ENCODE results near the gene OGFOD3.

Gene OGFOD3

GRCh38 chr17:82408288-82408937 lies 10.0 kb downstream of the OGFOD3 start:
- no peak overlapping the region for H3K4me3 ChIP-seq (ENCODE audit: low read depth in 1 of 5, low read length in 5 of 5)
- no peak overlapping the region for H3K27ac ChIP-seq (ENCODE audit: low read depth, low read length)
- H3K9ac ChIP-seq (ENCODE audit: low read length in 5 of 5), result no peak overlapping the region
- no peaks in the 10 kb centered on the region for H3K27me3 ChIP-seq (ENCODE audit: control insufficient read depth in 5 of 5, insufficient read depth in 4 of 5, low read length in 5 of 5)
- no peaks in the 10 kb centered on the region for H3K9me3 ChIP-seq (ENCODE audit: control insufficient read depth in 5 of 5, low read length in 5 of 5)
- H3K36me3 ChIP-seq (ENCODE audit: control insufficient read depth in 5 of 5, insufficient read depth in 5 of 5, low read length in 5 of 5), result peaks cover 0 to 41% (median 24%) of the 10 kb centered on the region in 5 donors
- no peaks in the 10 kb centered on the region for H3K4me1 ChIP-seq (ENCODE audit: control insufficient read depth in 5 of 5, insufficient read depth in 5 of 5, low read length in 5 of 5)

- no peak overlapping the region for H3K4me3 ChIP-seq (ENCODE audit: low read depth in 1 of 5, low read length in 5 of 5)
- no peaks in the 10 kb centered on the region for H3K9me3 ChIP-seq (ENCODE audit: control insufficient read depth in 5 of 5, low read length in 5 of 5)
- peaks cover 0 to 46% (median 28%) of the 10 kb centered on the region in 5 donors for H3K36me3 ChIP-seq (ENCODE audit: control insufficient read depth in 5 of 5, insufficient read depth in 5 of 5, low read length in 5 of 5)
- H3K4me1 ChIP-seq (ENCODE audit: control insufficient read depth in 5 of 5, insufficient read depth in 5 of 5, low read length in 5 of 5), result no peaks in the 10 kb centered on the region
- H3K27me3 ChIP-seq (ENCODE audit: control insufficient read depth in 5 of 5, insufficient read depth in 4 of 5, low read length in 5 of 5), result no peaks in the 10 kb centered on the region
- no peak overlapping the region for H3K9ac ChIP-seq (ENCODE audit: low read length in 5 of 5)
- H3K27ac ChIP-seq (ENCODE audit: low read depth, low read length), result no peak overlapping the region
Measured at GRCh38 chr17:82407255-82407654, 11.1 kb downstream of the OGFOD3 start.

GRCh38 chr17:82406131-82406671 lies 12.2 kb downstream of the OGFOD3 start:
- Histone ChIP-seq H3K9me3 (ENCODE audit: control insufficient read depth in 5 of 5, low read length in 5 of 5) (no peaks in the 10 kb centered on the region), H3K36me3 (ENCODE audit: control insufficient read depth in 5 of 5, insufficient read depth in 5 of 5, low read length in 5 of 5) (peaks cover 0 to 43% (median 30%) of the 10 kb centered on the region in 5 donors), H3K27me3 (ENCODE audit: control insufficient read depth in 5 of 5, insufficient read depth in 4 of 5, low read length in 5 of 5) (no peaks in the 10 kb centered on the region), H3K9ac (ENCODE audit: low read length in 5 of 5) (no peak overlapping the region), H3K27ac (ENCODE audit: low read depth, low read length) (no peak overlapping the region), H3K4me1 (ENCODE audit: control insufficient read depth in 5 of 5, insufficient read depth in 5 of 5, low read length in 5 of 5) (no peaks in the 10 kb centered on the region), H3K4me3 (ENCODE audit: low read depth in 1 of 5, low read length in 5 of 5) (no peak overlapping the region)

GRCh38 chr17:82405051-82405450 lies 13.3 kb downstream of the OGFOD3 start:
- peaks cover 0 to 3% (median 3%) of the 10 kb centered on the region in 5 donors for H3K4me1 ChIP-seq (ENCODE audit: control insufficient read depth in 5 of 5, insufficient read depth in 5 of 5, low read length in 5 of 5)
- no peak overlapping the region for H3K27ac ChIP-seq (ENCODE audit: low read depth, low read length)
- no peak overlapping the region for H3K4me3 ChIP-seq (ENCODE audit: low read depth in 1 of 5, low read length in 5 of 5)
- no peaks in the 10 kb centered on the region for H3K9me3 ChIP-seq (ENCODE audit: control insufficient read depth in 5 of 5, low read length in 5 of 5)
- no peak overlapping the region for H3K9ac ChIP-seq (ENCODE audit: low read length in 5 of 5)
- no peaks in the 10 kb centered on the region for H3K27me3 ChIP-seq (ENCODE audit: control insufficient read depth in 5 of 5, insufficient read depth in 4 of 5, low read length in 5 of 5)
- peaks cover 0 to 41% (median 27%) of the 10 kb centered on the region in 5 donors for H3K36me3 ChIP-seq (ENCODE audit: control insufficient read depth in 5 of 5, insufficient read depth in 5 of 5, low read length in 5 of 5)

GRCh38 chr17:82403662-82404660 lies 14.4 kb downstream of the OGFOD3 start:
- Histone ChIP-seq H3K36me3 (ENCODE audit: control insufficient read depth in 5 of 5, insufficient read depth in 5 of 5, low read length in 5 of 5) (peaks cover 0 to 35% (median 24%) of the 10 kb centered on the region in 5 donors), H3K4me3 (ENCODE audit: low read depth in 1 of 5, low read length in 5 of 5) (no peak overlapping the region), H3K4me1 (ENCODE audit: control insufficient read depth in 5 of 5, insufficient read depth in 5 of 5, low read length in 5 of 5) (peaks cover 2 to 14% (median 13%) of the 10 kb centered on the region in 5 donors), H3K27me3 (ENCODE audit: control insufficient read depth in 5 of 5, insufficient read depth in 4 of 5, low read length in 5 of 5) (no peaks in the 10 kb centered on the region), H3K9me3 (ENCODE audit: control insufficient read depth in 5 of 5, low read length in 5 of 5) (no peaks in the 10 kb centered on the region), H3K27ac (ENCODE audit: low read depth, low read length) (no peak overlapping the region), H3K9ac (ENCODE audit: low read length in 5 of 5) (no peak overlapping the region)

GRCh38 chr17:82402865-82403264 lies 15.5 kb downstream of the OGFOD3 start:
- Histone ChIP-seq H3K9me3 (ENCODE audit: control insufficient read depth in 5 of 5, low read length in 5 of 5) (no peaks in the 10 kb centered on the region), H3K36me3 (ENCODE audit: control insufficient read depth in 5 of 5, insufficient read depth in 5 of 5, low read length in 5 of 5) (peaks cover 0 to 29% (median 19%) of the 10 kb centered on the region in 5 donors), H3K9ac (ENCODE audit: low read length in 5 of 5) (no peak overlapping the region), H3K27me3 (ENCODE audit: control insufficient read depth in 5 of 5, insufficient read depth in 4 of 5, low read length in 5 of 5) (no peaks in the 10 kb centered on the region), H3K4me1 (ENCODE audit: control insufficient read depth in 5 of 5, insufficient read depth in 5 of 5, low read length in 5 of 5) (peaks cover 2 to 18% (median 14%) of the 10 kb centered on the region in 5 donors), H3K27ac (ENCODE audit: low read depth, low read length) (no peak overlapping the region), H3K4me3 (ENCODE audit: low read depth in 1 of 5, low read length in 5 of 5) (no peak overlapping the region)

GRCh38 chr17:82400830-82401229 lies 17.6 kb downstream of the OGFOD3 start:
- H3K4me3 ChIP-seq (ENCODE audit: low read depth in 1 of 5, low read length in 5 of 5), result no peak overlapping the region
- H3K27ac ChIP-seq (ENCODE audit: low read depth, low read length), result no peak overlapping the region
- peaks cover 0 to 19% (median 18%) of the 10 kb centered on the region in 5 donors for H3K36me3 ChIP-seq (ENCODE audit: control insufficient read depth in 5 of 5, insufficient read depth in 5 of 5, low read length in 5 of 5)

GRCh38 chr17:82400206-82400605 lies 18.2 kb downstream of the OGFOD3 start:
- Histone ChIP-seq H3K4me3 (ENCODE audit: low read depth in 1 of 5, low read length in 5 of 5) (no peak overlapping the region), H3K27ac (ENCODE audit: low read depth, low read length) (no peak overlapping the region), H3K36me3 (ENCODE audit: control insufficient read depth in 5 of 5, insufficient read depth in 5 of 5, low read length in 5 of 5) (peaks cover 0 to 19% (median 18%) of the 10 kb centered on the region in 5 donors), H3K4me1 (ENCODE audit: control insufficient read depth in 5 of 5, insufficient read depth in 5 of 5, low read length in 5 of 5) (peaks cover 4 to 27% (median 25%) of the 10 kb centered on the region in 5 donors), H3K9ac (ENCODE audit: low read length in 5 of 5) (no peak overlapping the region), H3K9me3 (ENCODE audit: control insufficient read depth in 5 of 5, low read length in 5 of 5) (no peaks in the 10 kb centered on the region), H3K27me3 (ENCODE audit: control insufficient read depth in 5 of 5, insufficient read depth in 4 of 5, low read length in 5 of 5) (no peaks in the 10 kb centered on the region)

More at GRCh38 chr17:82400830-82401229, 17.6 kb downstream of the OGFOD3 start:
- Histone ChIP-seq H3K9me3 (ENCODE audit: control insufficient read depth in 5 of 5, low read length in 5 of 5) (no peaks in the 10 kb centered on the region), H3K27me3 (ENCODE audit: control insufficient read depth in 5 of 5, insufficient read depth in 4 of 5, low read length in 5 of 5) (no peaks in the 10 kb centered on the region), H3K9ac (ENCODE audit: low read length in 5 of 5) (no peak overlapping the region), H3K4me1 (ENCODE audit: control insufficient read depth in 5 of 5, insufficient read depth in 5 of 5, low read length in 5 of 5) (peaks cover 4 to 27% (median 25%) of the 10 kb centered on the region in 5 donors)

GRCh38 chr17:82399601-82400101 lies 18.7 kb downstream of the OGFOD3 start:
- Histone ChIP-seq H3K27ac (ENCODE audit: low read depth, low read length) (peak overlapping the region; percentile 2), H3K9me3 (ENCODE audit: control insufficient read depth in 5 of 5, low read length in 5 of 5) (no peaks in the 10 kb centered on the region), H3K27me3 (ENCODE audit: control insufficient read depth in 5 of 5, insufficient read depth in 4 of 5, low read length in 5 of 5) (no peaks in the 10 kb centered on the region), H3K9ac (ENCODE audit: low read length in 5 of 5) (no peak overlapping the region), H3K4me3 (ENCODE audit: low read depth in 1 of 5, low read length in 5 of 5) (no peak overlapping the region), H3K4me1 (ENCODE audit: control insufficient read depth in 5 of 5, insufficient read depth in 5 of 5, low read length in 5 of 5) (peaks cover 4 to 27% (median 25%) of the 10 kb centered on the region in 5 donors), H3K36me3 (ENCODE audit: control insufficient read depth in 5 of 5, insufficient read depth in 5 of 5, low read length in 5 of 5) (peaks cover 0 to 20% (median 18%) of the 10 kb centered on the region in 5 donors)
